H1 (cell line): ENCODE data around the gene PGBD5. TPM values are rescaled to one million over a fixed set of nuclear protein-coding genes. Genes with fewer than 3 reads are reported as not detected.

ENCODE experiments used
- CTCF ChIA-PET: fragments of 300-600 bp; sonication (Branson Sonifier 250); formaldehyde crosslinking; loops from one replicate; lab custom pipeline; 2021; ENCODE audit not compliant: partially characterized antibody; lab: Charles Lee
- POLR2A ChIA-PET: fragments of 300-600 bp; sonication (Branson Sonifier 250); formaldehyde crosslinking; loops from one replicate; lab custom pipeline; 2021; ENCODE audit warnings: inconsistent platforms; ENCODE audit not compliant: partially characterized antibody; lab: Charles Lee
- DNase-seq, 2 experiments: peaks; one replicate each; pipeline versions ENCODE4 v3.0.0 to v3.0.0-alpha.2; 2010 to 2022; ENCODE audit warnings: low spot score in 2 of 2, low read depth in 1 of 2, mixed read lengths in 1 of 2
- FAIRE-seq: peaks from 2 replicates; lab custom pipeline; 2011; peaks lifted over from hg19 to GRCh38; lab: Jason Lieb, UNC
- H2AFZ ChIP-seq: 2 replicates; pipeline ENCODE4 v1.8.1; 2012; ENCODE audit warnings: low read length, inconsistent platforms
- H2AK5ac ChIP-seq: 2 replicates; pipeline ENCODE4 v1.6.1; 2013; ENCODE audit warnings: low read depth, low read length
- H2BK120ac ChIP-seq: replicated peaks from 2 replicates; pipeline ENCODE3; 2013; ENCODE audit warnings: low read depth, low read length, inconsistent platforms
- H2BK12ac ChIP-seq: 2 replicates; pipeline ENCODE4 v1.6.1; 2013; ENCODE audit warnings: low read depth, low read length
- H2BK15ac ChIP-seq: 2 replicates; pipeline ENCODE4 v1.6.1; 2013; ENCODE audit warnings: low read length
- H2BK20ac ChIP-seq: 2 replicates; pipeline ENCODE4 v1.6.1; 2013; ENCODE audit warnings: low read length
- H2BK5ac ChIP-seq: 2 replicates; pipeline ENCODE4 v1.6.1; 2013; ENCODE audit warnings: low read depth, low read length
- H3K14ac ChIP-seq: 2 replicates; pipeline ENCODE4 v1.6.1; 2013; ENCODE audit warnings: inconsistent platforms; ENCODE audit not compliant: insufficient read length
- H3K18ac ChIP-seq: 2 replicates; pipeline ENCODE4 v1.6.1; 2013; ENCODE audit warnings: low read length; ENCODE audit errors: extremely low read depth
- H3K23ac ChIP-seq: 2 replicates; pipeline ENCODE4 v1.6.1; 2013; ENCODE audit warnings: inconsistent platforms; ENCODE audit not compliant: insufficient read length
- H3K23me2 ChIP-seq: 2 replicates; pipeline ENCODE4 v1.6.1; 2013; ENCODE audit warnings: low read depth, low read length
- H3K27ac ChIP-seq: 2 replicates; pipeline ENCODE4 v1.6.1; 2011; ENCODE audit warnings: low read depth, low read length, inconsistent platforms
- H3K27me3 ChIP-seq, 4 experiments: replicated peaks in 1 of 4; 1 replicate in 1 of 4; 2 replicates in 3 of 4; pipeline versions ENCODE4 v1.6.1 to v1.8.1; 2011 to 2013; ENCODE audit warnings: low read length in 3 of 4, mild to moderate bottlenecking in 3 of 4, inconsistent platforms in 2 of 4, mixed read lengths in 2 of 4, moderate library complexity in 1 of 4; ENCODE audit not compliant: control insufficient read depth in 3 of 4, insufficient read depth in 3 of 4; ENCODE audit errors: extremely low read depth in 1 of 4
- H3K36me3 ChIP-seq, 4 experiments: 2 replicates each; pipeline versions ENCODE4 v1.6.1 to v1.8.1; 2011 to 2013; ENCODE audit warnings: mild to moderate bottlenecking in 4 of 4, low read length in 3 of 4, moderate library complexity in 2 of 4, control low read depth in 1 of 4, inconsistent platforms in 1 of 4; ENCODE audit not compliant: insufficient read depth in 4 of 4, control insufficient read depth in 2 of 4
- H3K4ac ChIP-seq: replicated peaks from 2 replicates; pipeline ENCODE3; 2013; ENCODE audit warnings: low read length, low read depth, mixed read lengths, inconsistent platforms; ENCODE audit not compliant: insufficient read length
- H3K4me1 ChIP-seq, 4 experiments: replicated peaks in 1 of 4; 1 replicate in 1 of 4; 2 replicates in 3 of 4; pipeline versions ENCODE4 v1.6.1 to v1.8.1; 2011 to 2013; ENCODE audit warnings: low read length in 3 of 4, inconsistent platforms in 2 of 4, mixed read lengths in 1 of 4; ENCODE audit not compliant: insufficient read depth in 4 of 4, control insufficient read depth in 3 of 4
- H3K4me2 ChIP-seq, 2 experiments: 2 replicates each; pipeline versions ENCODE4 v1.6.1 to v1.8.1; 2011 to 2013; ENCODE audit warnings: low read depth in 2 of 2, low read length in 2 of 2, control low read depth in 1 of 2, inconsistent platforms in 1 of 2, mild to moderate bottlenecking in 1 of 2; ENCODE audit not compliant: insufficient read depth in 1 of 2
- H3K4me3 ChIP-seq, 4 experiments: fragments of 200-600, 300-600 bp in 1 of 4; sonication (generic), shearing (Covaris generic), sonication (Bioruptor Twin) in 1 of 4; 2 replicates each; pipeline versions ENCODE4 v1.5.1 to v1.8.1; 2011 to 2016; ENCODE audit warnings: low read length in 4 of 4, low read depth in 3 of 4, control low read depth in 2 of 4, inconsistent platforms in 2 of 4, mild to moderate bottlenecking in 2 of 4, mixed read lengths in 1 of 4, moderate library complexity in 1 of 4; ENCODE audit not compliant: insufficient read depth in 2 of 4; ENCODE audit errors: extremely low read depth in 1 of 4
- H3K56ac ChIP-seq: replicated peaks from 2 replicates; pipeline ENCODE3; 2013; ENCODE audit warnings: low read depth, mild to moderate bottlenecking, mixed read lengths, low read length, inconsistent platforms; ENCODE audit not compliant: insufficient read length
- H3K79me1 ChIP-seq: 2 replicates; pipeline ENCODE4 v1.6.1; 2013; ENCODE audit warnings: low read depth, low read length, control low read depth
- H3K79me2 ChIP-seq, 2 experiments: 2 replicates each; pipeline versions ENCODE4 v1.6.1 to v1.8.1; 2012 to 2013; ENCODE audit warnings: low read length in 2 of 2, mild to moderate bottlenecking in 2 of 2, inconsistent platforms in 1 of 2; ENCODE audit not compliant: insufficient read depth in 2 of 2, control insufficient read depth in 1 of 2
- H3K9ac ChIP-seq, 4 experiments: replicated peaks in 1 of 4; 1 replicate in 1 of 4; 2 replicates in 3 of 4; pipeline versions ENCODE4 v1.6.1 to v1.8.1; 2011 to 2013; ENCODE audit warnings: low read depth in 3 of 4, low read length in 3 of 4, control low read depth in 2 of 4, mild to moderate bottlenecking in 2 of 4, moderate library complexity in 2 of 4, inconsistent platforms in 1 of 4; ENCODE audit errors: extremely low read depth in 1 of 4
- H3K9me3 ChIP-seq, 2 experiments: 2 replicates each; pipeline versions ENCODE4 v1.6.1 to v1.8.1; 2012 to 2013; ENCODE audit warnings: mild to moderate bottlenecking in 2 of 2, moderate library complexity in 2 of 2, control low read depth in 1 of 2, inconsistent platforms in 1 of 2, low read depth in 1 of 2, low read length in 1 of 2, mixed read lengths in 1 of 2; ENCODE audit not compliant: insufficient read depth in 2 of 2
- H4K20me1 ChIP-seq, 2 experiments: replicated peaks in 1 of 2; 2 replicates each; pipeline versions ENCODE3 to v1.8.1; 2011 to 2013; ENCODE audit warnings: inconsistent platforms in 2 of 2, low read length in 2 of 2, mild to moderate bottlenecking in 1 of 2; ENCODE audit not compliant: insufficient read depth in 2 of 2, control insufficient read depth in 1 of 2
- H4K5ac ChIP-seq: 2 replicates; pipeline ENCODE4 v1.6.1; 2013; ENCODE audit warnings: low read length, low read depth, mixed read lengths, inconsistent platforms; ENCODE audit not compliant: insufficient read length
- H4K8ac ChIP-seq: 2 replicates; pipeline ENCODE4 v1.8.0; 2013; ENCODE audit warnings: mild to moderate bottlenecking, moderate library complexity, low read length, inconsistent platforms; ENCODE audit not compliant: insufficient read depth; ENCODE audit errors: extremely low read depth
- H4K91ac ChIP-seq: replicated peaks from 2 replicates; pipeline ENCODE3; 2013; ENCODE audit warnings: low read length, mixed read lengths, inconsistent platforms; ENCODE audit not compliant: insufficient read length
- PHF8 ChIP-seq: fragments of 200-600 bp; sonication (generic); conservative IDR thresholded peaks from 2 replicates; pipeline ENCODE4 v1.7.1; 2012; ENCODE audit warnings: low read depth, mild to moderate bottlenecking, inconsistent platforms, low read length, moderate library complexity
- SRF ChIP-seq: IDR thresholded peaks from 2 replicates; pipeline ENCODE4 v1.6.1; 2011; ENCODE audit warnings: mild to moderate bottlenecking, low read depth, low read length, moderate library complexity
- TAF1 ChIP-seq: IDR thresholded peaks from 2 replicates; pipeline ENCODE4 v1.6.1; 2011; ENCODE audit warnings: mild to moderate bottlenecking, low read depth, low read length
- WGBS, 2 experiments: shearing (Covaris generic) in 1 of 2; methylation state at CpG; one replicate each; pipeline versions ENCODE4 v1.1.6 to v1.1.7; 2013 to 2015; ENCODE audit warnings: low lambda C conversion rate in 2 of 2, mixed read lengths in 2 of 2, inconsistent platforms in 1 of 2, low coverage in 1 of 2, missing lambda C conversion rate in 1 of 2; ENCODE audit not compliant: insufficient replicate concordance in 2 of 2, insufficient coverage in 1 of 2, insufficient read length in 1 of 2; ENCODE audit errors: extremely low coverage in 1 of 2, missing lambda C conversion rate in 1 of 2; 5-methylcytosine and 5-hydroxymethylcytosine counted together
- polyA plus RNA-seq, 7 experiments: library from polyadenylated mRNA; depleted of rRNA in 3 of 7; stranded (reverse) in 5 of 7; unstranded in 2 of 7; fragments of >200 nt in 5 of 7; fragments of 200-250 nt in 2 of 7; gene quantifications; 1 replicate in 5 of 7; 2 replicates in 1 of 7; 4 replicates in 1 of 7; pipeline versions ENCODE4 v1.2.1 to v1.2.3, GENCODE V29; 2011 to 2013; ENCODE audit warnings: missing spikeins in 2 of 7, mixed read lengths in 2 of 7
- total RNA-seq: library from RNA; stranded (reverse); fragmentation: NEBNext Ultra II Directional; extraction: Animal tissue kit (Norgen Biotek cat#: 25700); gene quantifications from 2 replicates; pipeline ENCODE4 v1.2.1, GENCODE V29; 2021

Gene PGBD5
- total and polyA plus RNA-seq, 2 of the 8 experiments (the other 6 are each of a cell fraction or from before 2014, with no cell fraction given): 16.3 to 18.4 TPM

DNA sequence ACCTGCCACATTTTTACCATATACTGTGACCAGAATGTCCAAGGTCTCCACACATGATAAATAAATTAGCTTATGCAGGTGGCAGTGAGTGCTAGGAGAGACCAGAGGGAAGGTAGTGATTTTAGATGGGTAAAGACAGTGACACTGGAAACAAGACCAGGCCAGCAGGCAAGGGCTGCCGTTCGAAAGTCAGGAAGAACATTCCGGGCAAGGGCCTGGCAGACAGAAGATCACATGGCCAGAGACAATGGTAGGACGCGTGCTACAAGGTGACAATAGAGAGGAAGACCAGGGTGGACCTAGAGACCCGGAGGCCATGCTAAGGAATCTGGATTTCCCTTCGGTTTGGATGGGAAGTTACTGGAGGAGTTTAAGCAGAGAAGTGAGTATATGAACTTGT lies 9.7 kb downstream of the PGBD5 start:
- peaks cover 2 to 80% of the 10 kb centered on the region in 2 experiments for H3K79me2 ChIP-seq
- H2BK5ac ChIP-seq: no peak overlapping the region
- H2BK15ac ChIP-seq: no peak overlapping the region
- H4K5ac ChIP-seq: no peak overlapping the region
- no peak overlapping the region for H2BK120ac ChIP-seq
- H4K91ac ChIP-seq: no peak overlapping the region
- no peak overlapping the region for H3K9ac ChIP-seq
- H3K56ac ChIP-seq: no peak overlapping the region
- H2BK12ac ChIP-seq: no peak overlapping the region
- H2AFZ ChIP-seq: no peak overlapping the region
- 0 out of 8 replicates have a peak, but pooled peaks cover 0 to 3% (median 0%) of the 10 kb centered on the region in 4 experiments for H3K36me3 ChIP-seq
- no peak for DNase-seq
- no peak overlapping the region for H3K18ac ChIP-seq
- no peak overlapping the region for H3K14ac ChIP-seq
- H3K9me3 ChIP-seq: 0 out of 4 replicates have a peak, but pooled peaks cover 0 to 7% of the 10 kb centered on the region in 2 experiments
- H3K27me3 ChIP-seq: no peaks in the 10 kb centered on the region
- WGBS, 2 experiments: 97% methylated on average over 7 of the region's 7 CpGs; no CpG with 5 or more reads in 1 of the 2 experiments
- no peak overlapping the region for H2AK5ac ChIP-seq
- H3K4me2 ChIP-seq: no peak overlapping the region
- no peak overlapping the region for H3K4me3 ChIP-seq
- peaks cover 0 to 7% (median 1%) of the 10 kb centered on the region in 4 experiments; a peak in 3 of 7 replicates for H3K4me1 ChIP-seq
- FAIRE-seq: no peak
- no peak overlapping the region for H2BK20ac ChIP-seq
- no peak overlapping the region for H3K4ac ChIP-seq
- peaks cover 4% of the 10 kb centered on the region for H3K79me1 ChIP-seq
- ChIA-PET CTCF (interaction anchor here (1.2 to 3.6 kb wide), 2 partner anchors 10 to 13 kb away, joined by 4 to 14 read pairs; no protein-coding TSS in a partner anchor), POLR2A (interaction anchor here (1.3 kb wide), 1 partner anchor 13 kb away, joined by 4 read pairs; no protein-coding TSS in a partner anchor)
- no peak overlapping the region for H4K8ac ChIP-seq
- H3K27ac ChIP-seq: no peak overlapping the region
- H3K23me2 ChIP-seq: no peaks in the 10 kb centered on the region
- no peak overlapping the region for H3K23ac ChIP-seq
- H4K20me1 ChIP-seq: peaks cover 0 to 12% of the 10 kb centered on the region in 2 experiments
- no peak for TF ChIP-seq SRF
- TF ChIP-seq PHF8: no peak
- no peak for TF ChIP-seq TAF1
